NCI-H460 (cell line): ENCODE measurements around the gene BCAS2. TPM values are rescaled to one million over a fixed set of nuclear protein-coding genes. Genes with fewer than 3 reads are reported as not detected.
"Not testable (repeated sequence)": the region's sequence is repeated elsewhere in the genome, so short reads cannot be mapped to it uniquely, and the experiment has no call there.

Experiments used
- DNase-seq: peaks from one replicate; pipeline ENCODE4 v3.0.0-alpha.2; 2016; ENCODE audit warnings: low read depth; ENCODE audit errors: extremely low read depth
- polyA plus RNA-seq: library from polyadenylated mRNA; depleted of rRNA; stranded (reverse); fragments of >200 nt; gene quantifications from 2 replicates; pipeline ENCODE4 v1.2.3, GENCODE V29; 2014; cell fraction: nucleus; rRNA removed
- total RNA-seq: library from RNA; depleted of rRNA; stranded (reverse); fragments of >200 nt; shearing (Covaris generic); gene quantifications from 2 replicates; pipeline ENCODE4 v1.2.3, GENCODE V29; 2014; rRNA removed

BCAS2 gene
- 34.9 and 36.2 TPM in 2 replicates for total RNA-seq
- polyA plus RNA-seq = 10.9 and 12.6 TPM in 2 replicates

- peak; percentile 94 for DNase-seq
These were observed at the start of gene BCAS2 for GRCh38 chr1:114581335-114582287. TSS of gene BCAS2 (minus strand) at chr1:114581615. CDS start at chr1:114581591, 24 bp downstream.

GRCh38 chr1:114627107-114627506, 45.7 kb upstream of the BCAS2 start:
- DNase-seq = peak; percentile 67

GRCh38 chr1:114623364-114623763, 41.9 kb upstream of the BCAS2 start:
- DNase-seq = no peak

GRCh38 chr1:114620419-114620818, 39.0 kb upstream of the BCAS2 start:
- no peak for DNase-seq

GRCh38 chr1:114618606-114619005, 37.2 kb upstream of the BCAS2 start:
- DNase-seq = no peak

GRCh38 chr1:114610546-114611245, 29.3 kb upstream of the BCAS2 start:
- DNase-seq = no peak

- DNase-seq = no peak
These were observed 28.4 kb upstream of the BCAS2 start for GRCh38 chr1:114609826-114610225.

- DNase-seq = no peak
These were observed 27.6 kb upstream of the BCAS2 start for GRCh38 chr1:114609026-114609425.

GRCh38 chr1:114607223-114607622, 25.8 kb upstream of the BCAS2 start:
- DNase-seq = no peak

DNA sequence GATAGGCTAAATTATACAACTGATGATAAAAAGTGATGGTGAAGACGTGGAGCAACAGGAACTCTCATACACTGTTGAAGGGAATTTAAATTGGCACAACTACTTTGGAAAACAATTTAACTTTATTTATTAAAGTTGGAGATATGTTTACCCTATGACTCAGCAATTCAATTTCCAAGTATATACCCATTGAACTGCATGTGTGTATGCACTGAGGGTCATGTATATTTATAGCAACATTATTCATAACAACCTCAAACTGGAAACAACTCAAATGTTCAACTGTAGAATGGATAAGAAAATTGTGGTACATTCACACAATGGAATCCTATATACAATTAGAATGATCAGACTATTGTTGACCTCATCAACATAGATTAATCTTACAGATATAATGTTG, 16.5 kb upstream of the BCAS2 start:
- DNase-seq = no peak

GRCh38 chr1:114595602-114596001, 14.2 kb upstream of the BCAS2 start:
- DNase-seq = no peak

- DNase-seq = no peak
These were observed 12.6 kb upstream of the BCAS2 start for GRCh38 chr1:114594046-114594445.

DNA sequence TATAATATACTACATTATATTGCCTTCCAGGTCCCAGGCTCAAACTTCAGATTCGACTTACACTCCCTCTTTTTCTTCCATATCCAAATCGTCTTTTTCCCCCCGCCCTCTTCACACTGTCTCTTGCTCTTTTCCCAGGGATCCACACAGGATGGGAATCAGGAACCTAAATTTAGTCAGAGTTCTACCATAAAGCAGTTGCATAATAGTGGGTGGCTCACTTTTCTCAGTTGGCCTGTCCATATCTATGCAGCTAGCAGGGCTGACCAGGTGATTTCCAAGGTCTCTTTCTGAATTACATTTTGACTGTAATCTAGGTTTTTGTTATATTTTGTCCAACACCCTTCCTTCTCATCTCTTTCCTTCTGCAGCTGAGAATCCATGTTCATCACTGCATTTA, 7.7 kb upstream of the BCAS2 start:
- no peak for DNase-seq

GRCh38 chr1:114588196-114588689, 6.8 kb upstream of the BCAS2 start:
- DNase-seq = no peak

DNA sequence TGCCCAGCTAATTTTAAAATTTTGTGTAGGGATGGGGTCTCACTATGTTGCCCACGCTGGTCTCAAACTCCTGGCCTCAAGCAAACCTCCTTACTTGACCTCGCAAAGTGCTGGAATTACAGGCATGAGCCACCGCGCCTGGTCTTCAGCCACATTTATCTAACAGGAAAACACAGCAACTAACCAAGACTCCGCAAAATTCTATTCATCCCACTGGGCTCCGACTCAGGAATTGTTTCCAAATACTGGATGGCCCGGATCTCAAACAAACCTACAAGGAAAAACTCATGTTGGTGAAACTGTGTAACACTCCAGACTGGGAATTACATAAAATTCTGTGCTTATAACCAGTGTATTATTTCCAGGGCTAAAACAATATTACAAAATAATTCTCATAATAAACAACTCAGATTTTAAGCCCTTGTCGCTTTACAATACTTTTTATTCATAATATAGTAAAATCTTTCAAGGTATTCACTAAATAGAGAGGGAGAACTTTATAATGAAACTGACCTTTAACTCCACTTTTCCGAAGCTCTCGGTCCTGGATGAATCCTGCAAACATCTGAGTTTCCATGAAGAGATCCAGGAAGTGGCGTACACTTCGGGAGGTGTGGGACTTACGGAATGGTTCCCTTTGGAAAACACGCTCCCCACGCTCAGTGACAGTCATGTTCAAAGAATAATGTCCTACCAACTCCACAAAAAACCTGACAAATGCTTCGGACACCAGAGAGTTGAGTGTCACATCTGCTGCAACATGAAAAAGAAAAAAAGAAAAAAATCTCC, 6.0 kb upstream of the BCAS2 start:
- no peak for DNase-seq

DNA sequence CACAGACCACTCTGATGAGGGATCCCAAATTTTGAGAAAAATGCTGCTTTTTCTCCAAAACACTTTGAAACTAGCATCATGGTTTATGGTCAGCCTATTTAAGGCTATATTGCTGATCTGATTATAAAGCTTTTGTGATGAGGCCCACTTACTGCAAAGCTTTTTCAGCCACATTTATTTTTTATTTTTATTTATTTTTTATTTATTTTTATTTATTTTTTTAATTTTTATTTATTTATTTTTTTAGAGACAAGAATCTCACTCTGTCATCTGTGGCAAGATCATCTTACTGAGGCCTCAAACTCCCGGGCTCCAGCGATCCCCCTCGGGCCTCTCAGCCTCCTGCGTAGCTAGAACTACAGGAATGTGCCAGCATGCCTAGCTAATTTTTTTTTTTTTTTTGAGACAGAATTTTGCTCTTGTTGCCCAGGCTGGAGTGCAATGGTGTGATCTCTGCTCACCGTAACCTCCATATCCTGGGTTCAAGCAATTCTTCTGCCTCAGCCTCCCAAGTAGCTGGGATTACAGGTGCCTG, 5.2 kb upstream of the BCAS2 start:
- DNase-seq = no peak

DNA sequence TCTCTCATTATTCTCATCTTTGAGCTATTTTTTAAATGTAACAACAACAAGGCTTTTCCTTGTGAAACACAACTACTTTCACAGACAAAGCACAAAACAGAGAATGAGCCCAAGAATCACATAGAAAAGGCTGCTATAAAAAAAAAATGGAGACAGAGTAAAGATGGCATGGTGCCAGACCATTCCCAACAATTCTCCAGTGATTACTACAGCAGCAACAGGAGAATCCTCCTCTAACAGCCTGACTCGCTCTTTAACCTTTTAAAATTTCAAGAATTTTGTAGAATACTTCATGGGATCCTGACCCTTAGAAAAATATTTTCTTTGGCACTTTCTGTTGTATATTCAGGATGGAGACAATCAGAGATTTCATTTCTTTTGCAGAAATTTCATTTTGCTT, 3.8 kb upstream of the BCAS2 start:
- no peak for DNase-seq

GRCh38 chr1:114574365-114574764, 7.0 kb downstream of the BCAS2 start:
- DNase-seq = no peak

- DNase-seq = no peak
These were observed 17.3 kb downstream of the BCAS2 start for GRCh38 chr1:114564141-114564540.

DNA sequence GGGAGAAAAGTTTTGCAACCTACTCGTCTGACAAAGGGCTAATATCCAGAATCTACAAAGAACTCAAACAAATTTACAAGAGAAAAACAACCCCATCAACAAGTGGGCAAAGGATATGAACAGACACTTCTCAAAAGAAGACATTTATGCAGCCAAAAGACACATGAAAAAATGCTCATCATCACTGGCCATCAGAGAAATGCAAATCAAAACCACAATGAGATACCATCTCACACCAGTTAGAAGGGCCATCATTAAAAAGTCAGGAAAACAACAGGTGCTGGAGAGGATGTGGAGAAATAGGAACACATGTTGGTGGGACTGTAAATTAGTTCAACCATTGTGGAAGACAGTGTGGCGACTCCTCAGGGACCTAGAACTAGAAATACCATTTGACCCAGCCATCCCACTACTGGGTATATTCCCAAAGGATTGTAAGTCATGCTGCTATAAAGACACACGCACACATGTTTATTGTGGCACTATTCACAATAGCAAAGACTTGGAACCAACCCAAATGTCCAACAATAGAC, 18.4 kb downstream of the BCAS2 start:
- DNase-seq = not testable (repeated sequence)
